Aorta (tissue), 5 donors: ENCODE results near the gene NMT2. TPM values are rescaled to one million over a fixed set of nuclear protein-coding genes. Genes with fewer than 3 reads are reported as not detected.

ENCODE experiments used
- ATAC-seq: fragments of 200-7000 bp; cut with Tn5 transposase; one replicate; pipeline ENCODE4 v1.9.1; 2022; ENCODE audit warnings: moderate library complexity; ENCODE audit not compliant: low FRiP score
- DNase-seq, 2 donors: peaks; one replicate each; pipeline ENCODE4 v3.0.0-alpha.2; 2020
- H3K27ac ChIP-seq, 2 donors: one replicate each; pipeline ENCODE4 v1.5.1; 2013; ENCODE audit warnings: low read length in 2 of 2, mild to moderate bottlenecking in 2 of 2, moderate library complexity in 2 of 2, control low read depth in 1 of 2, inconsistent platforms in 1 of 2, low read depth in 1 of 2
- H3K27me3 ChIP-seq, 2 donors: one replicate each; pipeline ENCODE4 v1.6.1; 2013; ENCODE audit warnings: control low read depth in 1 of 2, low read length in 1 of 2, mild to moderate bottlenecking in 1 of 2, moderate library complexity in 1 of 2; ENCODE audit not compliant: insufficient read depth in 2 of 2, control insufficient read depth in 1 of 2
- H3K36me3 ChIP-seq, 2 donors: one replicate each; pipeline ENCODE4 v1.6.1; 2013; ENCODE audit warnings: control low read depth in 1 of 2, low read length in 1 of 2, mild to moderate bottlenecking in 1 of 2; ENCODE audit not compliant: insufficient read depth in 2 of 2, control insufficient read depth in 1 of 2
- H3K4me1 ChIP-seq, 2 donors: one replicate each; pipeline ENCODE4 v1.6.1; 2013; ENCODE audit warnings: low read length in 2 of 2, control low read depth in 1 of 2, mild to moderate bottlenecking in 1 of 2, moderate library complexity in 1 of 2; ENCODE audit not compliant: insufficient read depth in 2 of 2, control insufficient read depth in 1 of 2
- H3K4me3 ChIP-seq, 2 donors: one replicate each; pipeline ENCODE4 v1.5.1; 2013; ENCODE audit warnings: low read length in 2 of 2, control low read depth in 1 of 2, mild to moderate bottlenecking in 1 of 2
- H3K9me3 ChIP-seq: one replicate; pipeline ENCODE4 v1.6.1; 2013; ENCODE audit warnings: mild to moderate bottlenecking, low read length; ENCODE audit not compliant: control insufficient read depth
- WGBS, 2 donors: extraction: QIAGEN DNeasy Blood & Tissue Kit; methylation state at CpG; one replicate each; pipeline ENCODE4 v1.1.7; 2013; 5-methylcytosine and 5-hydroxymethylcytosine counted together
- intact Hi-C, 2 donors: fragments of 100-400 bp; cut with DNase I; formaldehyde crosslinking; loops; one replicate each; pipeline versions ENCODE4 v1.14.2 to v1.15.0; 2022
- long read RNA-seq, 2 donors: library from polyadenylated mRNA; unstranded; transcript quantifications; one replicate each; pipeline ENCODE4 v2.0.0, GENCODE V29; 2020 to 2021
- polyA plus RNA-seq, 2 donors: library from polyadenylated mRNA; stranded (reverse); fragments of 200-250 nt; gene quantifications; one replicate each; pipeline ENCODE4 v1.2.3, GENCODE V29; 2013
- total RNA-seq, 2 donors: library from RNA; stranded (reverse); fragmentation: NEBNext Ultra II Directional; extraction: Animal tissue kit (Norgen Biotek cat#: 25700); gene quantifications; one replicate each; pipeline ENCODE4 v1.2.1, GENCODE V29; 2021
- donor health status: healthy with polysubstance abuse.
- donor health status: Bipolar disorder and iron deficiency.
- donor health status: DM: no; HTN: no; CAD: no.
- donor health status: DM: no; HTN: no; CAD: no.
- donor health status: DM: yes; HTN: yes; CAD: no.

Gene NMT2
- 10 to 100 TPM; 11.9 to 20.4 TPM for total RNA-seq
- 10 to 100 TPM; 11.9 to 12.5 TPM for polyA plus RNA-seq
- long read RNA-seq, donor 1, transcript NMT2-202 (12 exons, 2,907 nt), result major isoform, 10 of 21 reads
- long read RNA-seq, donor 1, partial matches to known transcripts, result 1 of 21 reads
- long read RNA-seq, donor 1, other reads (novel, unspliced or antisense), result 7 of 21 reads
- long read RNA-seq, donor 2, partial matches to known transcripts, result 6 of 15 reads
- long read RNA-seq, donor 2, other reads (novel, unspliced or antisense), result 6 of 15 reads

GRCh38 chr10:15168291-15168785 lies at the start of gene NMT2:
TSS of gene NMT2 (minus strand) at chr10:15168693. CDS start at chr10:15168612, 81 bp downstream.
- Histone ChIP-seq H3K27me3 (no peaks in the 10 kb centered on the region), H3K9me3 (no peaks in the 10 kb centered on the region), H3K27ac (peak within 1 kb of the TSS in 1 of 2 donors; percentile 55), H3K36me3 (no peaks in the 10 kb centered on the region), H3K4me1 (peaks cover 0 to 6% of the 10 kb centered on the region in 2 donors), H3K4me3 (peak within 1 kb of the TSS; percentile 74 to 96)
- DNase-seq (peak; percentile 92 to 94), ATAC-seq (peak; percentile 93)
- intact Hi-C loops, result loop anchor here in 1 of 2 donors (1.0 kb wide), 1 partner anchor 209 kb away; the partner anchor contains the start of gene MEIG1
- 0 to 1% methylated on average over 28 to 66 of the region's 70 CpGs for WGBS, 2 donors

DNA sequence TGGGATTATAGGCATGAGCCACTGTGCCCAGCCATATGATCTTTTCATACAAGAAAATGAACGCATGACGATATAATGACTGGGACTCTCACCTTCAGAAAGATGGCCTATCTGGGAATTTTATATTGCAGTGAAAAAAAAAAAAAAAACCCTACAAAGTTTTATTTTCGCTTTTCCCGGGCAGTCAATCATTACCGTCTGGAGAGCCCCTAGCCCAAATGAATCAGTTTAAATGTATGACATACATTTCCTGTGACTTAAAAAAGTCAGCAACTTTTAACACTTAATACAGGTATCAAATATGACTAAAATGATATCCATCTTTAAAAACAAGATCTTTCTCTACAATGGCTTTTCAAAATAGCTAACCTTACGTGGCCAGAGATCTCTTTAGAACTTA lies 48.2 kb upstream of the NMT2 start:
- Histone ChIP-seq H3K36me3 (no peaks in the 10 kb centered on the region), H3K9me3 (no peaks in the 10 kb centered on the region), H3K27me3 (no peaks in the 10 kb centered on the region), H3K27ac (no peak overlapping the region), H3K4me3 (no peak overlapping the region), H3K4me1 (no peaks in the 10 kb centered on the region)
- DNase-seq (no peak), ATAC-seq (no peak)
- 84 to 88% methylated on average over 6 of the region's 6 CpGs for WGBS, 2 donors
- intact Hi-C loops, result no loop called here

DNA sequence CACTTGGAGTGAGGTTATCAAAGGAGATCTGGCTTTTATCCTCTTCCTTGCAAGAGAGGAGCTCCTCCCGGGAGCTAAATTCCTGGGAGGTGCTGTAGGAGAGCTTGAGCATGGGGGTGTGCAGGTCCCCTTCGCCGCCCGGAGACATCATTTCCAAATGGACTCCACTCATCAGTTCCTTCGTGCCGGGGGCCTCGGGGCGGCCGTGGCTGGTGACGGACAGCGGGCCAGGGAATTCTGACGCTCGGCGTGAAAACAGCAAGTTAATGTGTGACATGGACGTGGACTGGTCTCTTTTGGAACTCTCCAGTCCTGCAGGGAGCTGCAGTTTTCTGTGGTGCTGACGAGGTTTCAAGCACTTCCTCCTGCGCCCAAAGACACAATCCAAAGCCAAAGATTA lies 45.7 kb upstream of the NMT2 start:
- intact Hi-C loops, result loop anchor here (5.0 kb wide), 1 partner anchor 158 kb away; the partner anchor contains the start of gene FAM171A1 (in 2 of the 2)
- no peak overlapping the region for H3K4me3 ChIP-seq
- 93 to 98% methylated on average over 17 of the region's 17 CpGs for WGBS, 2 donors
- no peaks in the 10 kb centered on the region for H3K36me3 ChIP-seq
- ATAC-seq, result no peak
- no peaks in the 10 kb centered on the region for H3K27me3 ChIP-seq
- peaks cover 0 to 3% of the 10 kb centered on the region in 2 donors for H3K4me1 ChIP-seq
- no peaks in the 10 kb centered on the region for H3K9me3 ChIP-seq
- DNase-seq, result no peak
- H3K27ac ChIP-seq, result no peak overlapping the region

DNA sequence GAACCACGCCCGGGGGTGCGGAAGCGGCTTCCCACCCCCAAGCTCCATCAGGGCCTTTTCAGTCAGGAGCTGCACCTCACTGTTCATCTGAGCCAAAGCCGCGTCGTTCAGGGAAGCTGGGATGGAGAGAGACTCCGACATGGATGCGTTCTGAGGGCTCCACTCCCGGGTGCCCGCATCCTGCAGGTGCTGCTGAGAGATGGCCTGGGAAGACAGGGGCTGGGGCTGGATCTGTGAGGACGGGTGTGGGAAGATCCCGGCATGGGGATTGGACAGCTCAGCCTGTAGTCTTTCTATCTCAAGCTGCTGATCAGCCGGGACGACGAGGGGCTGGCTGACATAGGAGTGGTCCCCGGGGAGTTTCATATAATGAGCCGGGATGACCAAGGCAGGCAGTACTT lies 45.0 kb upstream of the NMT2 start:
- no peaks in the 10 kb centered on the region for H3K9me3 ChIP-seq
- H3K27ac ChIP-seq, result no peak overlapping the region
- no peaks in the 10 kb centered on the region for H3K27me3 ChIP-seq
- H3K4me3 ChIP-seq, result no peak overlapping the region
- WGBS, 2 donors, result 89 to 90% methylated on average over 18 of the region's 18 CpGs
- H3K4me1 ChIP-seq, result peaks cover 0 to 3% of the 10 kb centered on the region in 2 donors
- DNase-seq (no peak), ATAC-seq (no peak)
- no peaks in the 10 kb centered on the region for H3K36me3 ChIP-seq
- intact Hi-C loops, result loop anchor here (5.0 kb wide), 1 partner anchor 159 kb away; the partner anchor contains the start of gene FAM171A1 (in 2 of the 2)

DNA sequence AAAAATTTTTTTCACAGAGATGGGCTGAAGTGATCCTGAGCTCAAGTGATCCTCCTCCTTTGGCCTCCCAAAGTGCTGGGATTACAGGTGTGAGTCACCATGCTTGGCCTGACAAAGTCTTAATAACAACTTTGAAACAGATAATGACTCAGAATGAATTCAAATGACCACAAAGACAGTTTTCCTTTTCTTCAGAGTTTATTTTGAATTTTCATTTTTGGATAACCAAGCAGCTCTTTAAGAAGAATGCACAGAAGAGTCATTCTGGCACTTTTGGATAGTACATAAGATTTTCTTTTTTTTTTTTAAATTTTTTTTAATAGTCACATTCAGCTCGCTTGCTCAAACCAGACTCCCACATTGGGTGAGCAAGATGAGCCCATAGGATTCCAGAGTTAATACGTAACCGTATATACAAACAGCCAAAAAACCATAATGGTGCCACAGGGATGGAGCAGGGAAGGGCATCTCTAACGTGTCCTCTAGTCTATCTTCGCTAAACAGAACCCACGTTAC lies 43.0 kb upstream of the NMT2 start:
- intact Hi-C loops, result loop anchor here (5.0 kb wide), 1 partner anchor 161 kb away; the partner anchor contains the start of gene FAM171A1 (in 2 of the 2)
- peaks cover 0 to 2% of the 10 kb centered on the region in 2 donors for H3K36me3 ChIP-seq
- no peaks in the 10 kb centered on the region for H3K9me3 ChIP-seq
- peaks cover 0 to 3% of the 10 kb centered on the region in 2 donors for H3K4me1 ChIP-seq
- no peaks in the 10 kb centered on the region for H3K27me3 ChIP-seq
- H3K4me3 ChIP-seq, result no peak overlapping the region
- ATAC-seq, result no peak
- no peak overlapping the region for H3K27ac ChIP-seq
- no peak for DNase-seq
- WGBS, 2 donors, result 92 to 98% methylated on average over 6 of the region's 6 CpGs

GRCh38 chr10:15210521-15210920 lies 42.0 kb upstream of the NMT2 start:
- ATAC-seq (no peak), DNase-seq (no peak)
- no peaks in the 10 kb centered on the region for H3K9me3 ChIP-seq
- 93 to 96% methylated on average over 8 of the region's 8 CpGs for WGBS, 2 donors
- intact Hi-C loops, result loop anchor here (5.0 kb wide), 1 partner anchor 162 kb away; the partner anchor contains the start of gene FAM171A1 (in 2 of the 2)
- H3K27ac ChIP-seq, result no peak overlapping the region
- no peaks in the 10 kb centered on the region for H3K27me3 ChIP-seq
- H3K4me1 ChIP-seq, result peaks cover 0 to 3% of the 10 kb centered on the region in 2 donors
- H3K4me3 ChIP-seq, result no peak overlapping the region
- H3K36me3 ChIP-seq, result peaks cover 0 to 2% of the 10 kb centered on the region in 2 donors

GRCh38 chr10:15209827-15210509 lies 41.5 kb upstream of the NMT2 start:
- Histone ChIP-seq H3K4me3 (no peak overlapping the region), H3K27ac (no peak overlapping the region), H3K27me3 (no peaks in the 10 kb centered on the region), H3K4me1 (peaks cover 0 to 3% of the 10 kb centered on the region in 2 donors), H3K9me3 (no peaks in the 10 kb centered on the region), H3K36me3 (peaks cover 0 to 2% of the 10 kb centered on the region in 2 donors)
- DNase-seq (peak; percentile 85 to 88), ATAC-seq (peak; percentile 79)
- WGBS, 2 donors, result 25 to 28% methylated on average over 14 of the region's 14 CpGs
- intact Hi-C loops, result loop anchor here (5.0 kb wide), 1 partner anchor 162 kb away; the partner anchor contains the start of gene FAM171A1 (in 2 of the 2)

- H3K27ac ChIP-seq, result no peak overlapping the region
- no peaks in the 10 kb centered on the region for H3K9me3 ChIP-seq
- 90 to 100% methylated on average over 2 of the region's 2 CpGs for WGBS, 2 donors
- no peaks in the 10 kb centered on the region for H3K27me3 ChIP-seq
- intact Hi-C loops, result no loop called here
- peaks cover 0 to 2% of the 10 kb centered on the region in 2 donors for H3K36me3 ChIP-seq
- DNase-seq (no peak), ATAC-seq (no peak)
- H3K4me3 ChIP-seq, result no peak overlapping the region
- H3K4me1 ChIP-seq, result peaks cover 0 to 3% of the 10 kb centered on the region in 2 donors
Measured at GRCh38 chr10:15208221-15208620, 39.7 kb upstream of the NMT2 start.
